HG03045 (cell line): ENCODE measurements around the gene OR6B2.

ENCODE experiments used
- ATAC-seq: cut with Tn5 transposase; IDR thresholded peaks from one replicate; pipeline ENCODE4 v1.9.1; 2021; ENCODE audit warnings: mild to moderate bottlenecking, moderate library complexity; ENCODE audit not compliant: unreplicated experiment

OR6B2 gene

DNA sequence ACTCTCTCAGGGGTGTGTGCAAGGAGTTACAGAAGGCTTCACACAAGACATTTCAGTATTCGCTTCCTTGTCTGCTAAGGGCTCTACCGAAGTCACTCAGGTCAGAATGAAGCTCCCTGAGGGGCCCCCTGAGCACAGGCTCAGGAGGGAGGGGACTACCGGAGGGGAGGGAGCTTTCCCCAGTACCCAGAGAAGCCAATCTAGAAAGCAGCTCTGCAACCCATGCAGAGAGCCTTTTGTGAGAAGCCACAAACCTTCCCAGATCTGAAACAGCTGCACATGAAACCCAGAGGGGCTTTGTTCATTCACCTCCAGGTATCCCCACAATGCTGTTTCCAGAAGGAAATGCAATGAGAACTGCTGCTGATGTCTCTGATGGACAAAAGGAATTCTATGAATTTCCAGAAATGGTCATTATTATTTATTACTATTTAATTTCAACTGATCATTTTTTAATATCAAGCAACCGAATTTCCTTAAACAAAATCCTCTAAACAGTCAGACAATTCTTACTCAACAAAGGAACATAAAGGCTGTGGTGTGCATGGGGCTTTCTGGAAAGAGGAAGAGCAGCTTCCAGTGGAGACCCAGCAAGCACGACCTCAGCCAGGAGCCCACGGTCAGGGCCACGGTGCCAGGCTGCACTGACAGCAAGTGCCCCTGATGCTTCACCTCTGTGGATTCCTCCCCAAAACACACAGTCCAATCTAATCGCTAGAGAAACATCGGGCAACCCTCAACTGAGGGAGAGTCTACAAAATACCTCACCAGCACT lies 47.0 kb downstream of the OR6B2 start:
- ATAC-seq = no peak
